Measurements from ENCODE around the gene ARMH3.

Gene ARMH3

GRCh38 chr10:101826852-101827434 lies 229.0 kb downstream of the ARMH3 start:
- no peak for DNase-seq

- no peak for DNase-seq
Observed at GRCh38 chr10:101824736-101825135, 231.2 kb downstream of the ARMH3 start.

- no peak for DNase-seq
Observed at GRCh38 chr10:101818872-101819633, 236.9 kb downstream of the ARMH3 start.

DNA sequence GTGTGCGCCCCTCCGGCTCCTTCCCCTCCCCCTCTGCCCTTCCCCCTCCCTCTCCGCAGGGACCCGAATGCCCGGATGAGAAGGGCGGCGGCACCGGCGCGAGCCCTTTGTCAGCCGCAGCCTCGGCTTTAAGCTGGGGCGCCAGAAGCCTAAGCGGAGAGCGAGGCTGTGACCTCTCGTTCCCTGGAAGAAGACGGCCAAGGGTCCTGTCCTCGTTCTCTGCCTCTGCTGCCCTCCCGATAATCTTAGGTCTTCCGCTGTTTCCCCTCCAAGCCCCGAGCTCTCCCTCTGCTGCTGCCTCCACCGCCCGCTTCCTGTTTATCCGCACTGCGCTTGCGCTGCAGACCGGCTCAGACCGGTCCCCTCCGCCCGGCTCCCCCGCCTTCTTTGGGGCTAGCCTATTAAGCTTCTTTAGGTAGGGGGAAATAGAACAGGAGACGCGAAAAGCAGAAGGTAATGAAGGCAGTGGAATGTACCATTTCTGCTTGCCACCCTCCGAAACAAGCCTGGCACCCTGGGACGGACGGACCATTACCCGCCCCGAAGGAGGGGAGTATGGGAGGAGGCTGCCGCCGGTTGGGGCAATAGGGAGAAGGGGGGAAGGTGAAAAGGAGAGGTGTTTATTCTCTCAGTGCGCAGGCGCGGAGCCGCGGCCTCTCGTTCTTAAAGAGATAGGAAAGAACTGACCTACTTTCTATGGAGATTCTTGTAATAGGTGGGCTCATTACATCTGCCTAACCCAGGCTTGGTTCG lies 237.7 kb downstream of the ARMH3 start, which contains the start of gene OGA:
OGA (minus strand) TSS at position 326 of the 753 bp plus-strand sequence. CDS start 422 bp downstream, outside the sequence.
- DNase-seq: peak; percentile 96

DNA sequence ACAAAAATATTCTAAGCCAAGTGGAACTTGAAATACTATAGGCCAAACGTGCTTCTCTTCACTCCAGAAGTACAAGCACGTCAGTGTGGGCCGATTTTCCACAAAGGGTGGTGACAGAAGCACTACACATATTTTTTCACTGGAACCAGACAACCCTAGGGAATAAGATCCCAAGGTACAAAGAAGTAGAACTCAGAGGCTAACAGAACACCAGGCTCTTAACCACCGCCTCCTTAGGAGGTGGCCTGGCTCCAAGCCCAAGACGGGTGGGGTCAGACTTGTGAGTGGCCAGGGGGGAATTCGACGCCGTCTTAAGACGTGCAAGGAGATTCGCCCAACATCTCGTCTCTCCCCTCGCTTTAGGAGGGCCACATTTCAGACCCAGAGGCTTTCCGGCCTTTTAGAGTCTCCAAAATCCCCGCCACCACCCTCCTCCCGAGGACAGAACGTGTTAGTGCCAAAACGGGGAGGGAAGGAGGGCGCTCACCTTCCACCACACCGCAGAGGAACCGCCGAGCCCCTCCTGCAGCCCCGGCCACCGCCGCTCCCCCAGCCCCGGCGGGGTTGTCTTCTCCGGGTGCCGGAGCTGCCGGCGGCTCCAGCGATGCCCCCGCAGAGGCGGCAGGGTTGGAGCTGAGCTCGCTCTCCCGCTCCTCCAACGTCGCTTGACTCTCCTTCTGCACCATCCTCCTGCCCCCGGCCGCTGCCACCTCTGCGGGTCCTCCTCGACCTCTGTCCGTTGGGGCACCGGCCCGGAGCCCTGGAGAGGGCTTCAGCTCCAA lies 238.4 kb downstream of the ARMH3 start:
- no peak for DNase-seq

GRCh38 chr10:101816913-101817336 lies 239.0 kb downstream of the ARMH3 start:
- DNase-seq: no peak

DNA sequence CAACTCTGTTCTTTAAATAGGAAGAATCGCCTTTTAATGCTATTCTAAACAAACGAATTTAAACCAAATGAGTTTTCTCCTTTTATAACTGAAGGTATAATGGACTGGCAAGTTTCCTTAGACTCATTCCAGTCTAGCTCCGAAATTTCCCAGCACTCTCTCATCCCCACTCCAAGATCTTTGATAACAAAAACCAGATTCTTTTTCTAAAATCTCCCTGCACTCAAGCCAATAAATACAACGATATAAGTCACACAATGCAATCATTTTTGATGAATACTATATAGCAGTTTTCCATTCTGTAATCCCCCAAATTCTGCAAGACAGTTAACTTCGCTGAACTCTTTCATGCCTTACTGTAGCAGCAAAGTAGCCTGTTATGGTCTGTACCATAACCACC lies 239.6 kb downstream of the ARMH3 start:
- no peak for DNase-seq

- no peak for DNase-seq
Observed at GRCh38 chr10:101814466-101815071, 241.4 kb downstream of the ARMH3 start.

GRCh38 chr10:101812606-101813005 lies 243.4 kb downstream of the ARMH3 start:
- DNase-seq: no peak

GRCh38 chr10:101807158-101807557 lies 248.8 kb downstream of the ARMH3 start:
- DNase-seq: no peak

- no peak for DNase-seq
Observed at GRCh38 chr10:101803511-101803910, 252.5 kb downstream of the ARMH3 start.

GRCh38 chr10:101797403-101798059 lies 258.4 kb downstream of the ARMH3 start:
- DNase-seq: no peak

Data from NCI-H748 treated with DMSO at 0.1 percent for 48 hours (cell line).